ENCODE measurements around the gene CIP2A.

DNA sequence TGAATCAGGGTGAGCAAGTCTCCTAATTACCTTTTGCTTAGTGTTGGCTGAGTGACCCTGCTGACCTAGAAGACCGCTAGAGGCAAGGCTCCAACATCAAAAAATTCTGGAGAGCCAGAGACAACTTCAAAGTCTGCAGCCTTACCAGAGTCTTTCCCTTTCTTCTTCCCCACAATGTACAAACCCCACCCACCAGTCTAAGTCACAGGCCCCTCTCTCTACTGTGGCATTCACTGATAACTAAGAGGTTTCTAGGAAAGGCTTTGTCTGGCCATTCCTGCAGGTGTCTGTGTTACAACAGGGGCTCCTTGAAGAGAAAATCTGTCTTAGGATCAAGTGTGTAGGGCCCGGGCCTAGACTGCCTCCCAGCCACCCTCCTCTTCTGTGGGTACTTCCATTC is 79.4 kb downstream of the CIP2A start:
- no peak for TF ChIP-seq ZNF8 (CRISPR knock-in tag; IDR thresholded peaks at IDR 0.05)
- TF ChIP-seq CSDC2 (CRISPR knock-in tag; IDR thresholded peaks at IDR 0.05): no peak
- TF ChIP-seq, protein P1, sequence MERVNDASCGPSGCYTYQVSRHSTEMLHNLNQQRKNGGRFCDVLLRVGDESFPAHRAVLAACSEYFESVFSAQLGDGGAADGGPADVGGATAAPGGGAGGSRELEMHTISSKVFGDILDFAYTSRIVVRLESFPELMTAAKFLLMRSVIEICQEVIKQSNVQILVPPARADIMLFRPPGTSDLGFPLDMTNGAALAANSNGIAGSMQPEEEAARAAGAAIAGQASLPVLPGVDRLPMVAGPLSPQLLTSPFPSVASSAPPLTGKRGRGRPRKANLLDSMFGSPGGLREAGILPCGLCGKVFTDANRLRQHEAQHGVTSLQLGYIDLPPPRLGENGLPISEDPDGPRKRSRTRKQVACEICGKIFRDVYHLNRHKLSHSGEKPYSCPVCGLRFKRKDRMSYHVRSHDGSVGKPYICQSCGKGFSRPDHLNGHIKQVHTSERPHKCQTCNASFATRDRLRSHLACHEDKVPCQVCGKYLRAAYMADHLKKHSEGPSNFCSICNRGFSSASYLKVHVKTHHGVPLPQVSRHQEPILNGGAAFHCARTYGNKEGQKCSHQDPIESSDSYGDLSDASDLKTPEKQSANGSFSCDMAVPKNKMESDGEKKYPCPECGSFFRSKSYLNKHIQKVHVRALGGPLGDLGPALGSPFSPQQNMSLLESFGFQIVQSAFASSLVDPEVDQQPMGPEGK (CRISPR knock-in tag; IDR thresholded peaks at IDR 0.05; ENCODE audit: borderline replicate concordance): no peak
- TF ChIP-seq ZNF565 (CRISPR knock-in tag; conservative IDR thresholded peaks at IDR 0.05; ENCODE audit: low read depth): no peak
- TF ChIP-seq RARB (CRISPR knock-in tag; IDR thresholded peaks at IDR 0.05): no peak
- TF ChIP-seq ISL1 (CRISPR knock-in tag; IDR thresholded peaks at IDR 0.05): no peak
- TF ChIP-seq OSR1 (CRISPR knock-in tag; IDR thresholded peaks at IDR 0.05): no peak
- TF ChIP-seq, protein P2, sequence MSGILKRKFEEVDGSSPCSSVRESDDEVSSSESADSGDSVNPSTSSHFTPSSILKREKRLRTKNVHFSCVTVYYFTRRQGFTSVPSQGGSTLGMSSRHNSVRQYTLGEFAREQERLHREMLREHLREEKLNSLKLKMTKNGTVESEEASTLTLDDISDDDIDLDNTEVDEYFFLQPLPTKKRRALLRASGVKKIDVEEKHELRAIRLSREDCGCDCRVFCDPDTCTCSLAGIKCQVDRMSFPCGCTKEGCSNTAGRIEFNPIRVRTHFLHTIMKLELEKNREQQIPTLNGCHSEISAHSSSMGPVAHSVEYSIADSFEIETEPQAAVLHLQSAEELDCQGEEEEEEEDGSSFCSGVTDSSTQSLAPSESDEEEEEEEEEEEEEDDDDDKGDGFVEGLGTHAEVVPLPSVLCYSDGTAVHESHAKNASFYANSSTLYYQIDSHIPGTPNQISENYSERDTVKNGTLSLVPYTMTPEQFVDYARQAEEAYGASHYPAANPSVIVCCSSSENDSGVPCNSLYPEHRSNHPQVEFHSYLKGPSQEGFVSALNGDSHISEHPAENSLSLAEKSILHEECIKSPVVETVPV (CRISPR knock-in tag; IDR thresholded peaks at IDR 0.05): no peak
- no peak for TF ChIP-seq PPARA (CRISPR knock-in tag; IDR thresholded peaks at IDR 0.05; ENCODE audit: borderline replicate concordance)
- TF ChIP-seq TOX (CRISPR knock-in tag; IDR thresholded peaks at IDR 0.05; ENCODE audit: borderline replicate concordance): no peak
- no peak for TF ChIP-seq ZFP30 (CRISPR knock-in tag; IDR thresholded peaks at IDR 0.05)
- TF ChIP-seq, protein P3, sequence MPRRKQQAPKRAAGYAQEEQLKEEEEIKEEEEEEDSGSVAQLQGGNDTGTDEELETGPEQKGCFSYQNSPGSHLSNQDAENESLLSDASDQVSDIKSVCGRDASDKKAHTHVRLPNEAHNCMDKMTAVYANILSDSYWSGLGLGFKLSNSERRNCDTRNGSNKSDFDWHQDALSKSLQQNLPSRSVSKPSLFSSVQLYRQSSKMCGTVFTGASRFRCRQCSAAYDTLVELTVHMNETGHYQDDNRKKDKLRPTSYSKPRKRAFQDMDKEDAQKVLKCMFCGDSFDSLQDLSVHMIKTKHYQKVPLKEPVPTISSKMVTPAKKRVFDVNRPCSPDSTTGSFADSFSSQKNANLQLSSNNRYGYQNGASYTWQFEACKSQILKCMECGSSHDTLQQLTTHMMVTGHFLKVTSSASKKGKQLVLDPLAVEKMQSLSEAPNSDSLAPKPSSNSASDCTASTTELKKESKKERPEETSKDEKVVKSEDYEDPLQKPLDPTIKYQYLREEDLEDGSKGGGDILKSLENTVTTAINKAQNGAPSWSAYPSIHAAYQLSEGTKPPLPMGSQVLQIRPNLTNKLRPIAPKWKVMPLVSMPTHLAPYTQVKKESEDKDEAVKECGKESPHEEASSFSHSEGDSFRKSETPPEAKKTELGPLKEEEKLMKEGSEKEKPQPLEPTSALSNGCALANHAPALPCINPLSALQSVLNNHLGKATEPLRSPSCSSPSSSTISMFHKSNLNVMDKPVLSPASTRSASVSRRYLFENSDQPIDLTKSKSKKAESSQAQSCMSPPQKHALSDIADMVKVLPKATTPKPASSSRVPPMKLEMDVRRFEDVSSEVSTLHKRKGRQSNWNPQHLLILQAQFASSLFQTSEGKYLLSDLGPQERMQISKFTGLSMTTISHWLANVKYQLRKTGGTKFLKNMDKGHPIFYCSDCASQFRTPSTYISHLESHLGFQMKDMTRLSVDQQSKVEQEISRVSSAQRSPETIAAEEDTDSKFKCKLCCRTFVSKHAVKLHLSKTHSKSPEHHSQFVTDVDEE (CRISPR knock-in tag; IDR thresholded peaks at IDR 0.05): no peak
